CD4-positive, alpha-beta memory T cell (primary cell): ENCODE measurements around the gene SFRP5. TPM values are rescaled to one million over a fixed set of nuclear protein-coding genes. Genes with fewer than 3 reads are reported as not detected.

Experiments used
- CTCF ChIA-PET: fragments of 350-600 bp; sonication (Branson Sonifier 250); formaldehyde crosslinking; loops from one replicate; lab custom pipeline; 2021; ENCODE audit warnings: inconsistent platforms; ENCODE audit not compliant: partially characterized antibody; lab: Charles Lee
- POLR2A ChIA-PET: fragments of 350-600 bp; sonication (Branson Sonifier 250); formaldehyde crosslinking; loops from one replicate; lab custom pipeline; 2021; ENCODE audit not compliant: partially characterized antibody; lab: Charles Lee
- DNase-seq, 5 donors: peaks; one replicate each; pipeline versions ENCODE4 v3.0.0 to v3.0.0-alpha.2; 2020 to 2022; ENCODE audit warnings: mixed read lengths in 1 of 5
- H3K27ac ChIP-seq: one replicate; pipeline ENCODE4 v1.7.0; 2013; ENCODE audit warnings: low read depth, low read length
- H3K27me3 ChIP-seq: 2 replicates; pipeline ENCODE4 v1.7.0; 2013; ENCODE audit warnings: mild to moderate bottlenecking, low read length, moderate library complexity; ENCODE audit not compliant: insufficient read depth
- H3K36me3 ChIP-seq: 2 replicates; pipeline ENCODE4 v1.7.0; 2013; ENCODE audit warnings: mild to moderate bottlenecking, low read length, moderate library complexity; ENCODE audit not compliant: insufficient read depth
- H3K4me1 ChIP-seq: 2 replicates; pipeline ENCODE4 v1.7.0; 2013; ENCODE audit warnings: mild to moderate bottlenecking, low read length, moderate library complexity; ENCODE audit not compliant: insufficient read depth
- H3K4me3 ChIP-seq, 2 donors: one replicate each; pipeline ENCODE4 v1.7.0; 2013; ENCODE audit warnings: low read length in 2 of 2, mild to moderate bottlenecking in 1 of 2
- H3K9me3 ChIP-seq, 2 donors: one replicate each; pipeline ENCODE4 v1.7.0; 2013; ENCODE audit warnings: low read length in 2 of 2, control low read depth in 1 of 2; ENCODE audit not compliant: control insufficient read depth in 1 of 2
- H3K27ac Mint-ChIP-seq, 7 donors: one replicate each; pipeline ENCODE4 v1.8.0; 2020 to 2021; ENCODE audit warnings: mixed read lengths in 7 of 7, mild to moderate bottlenecking in 6 of 7, inconsistent platforms in 3 of 7, moderate library complexity in 3 of 7
- H3K27me3 Mint-ChIP-seq, 2 donors: one replicate each; pipeline ENCODE4 v1.8.0; 2020 to 2021; ENCODE audit warnings: mixed read lengths in 2 of 2
- H3K36me3 Mint-ChIP-seq, 2 donors: one replicate each; pipeline ENCODE4 v1.8.0; 2020 to 2021; ENCODE audit warnings: mixed read lengths in 2 of 2, inconsistent platforms in 1 of 2, mild to moderate bottlenecking in 1 of 2
- H3K4me1 Mint-ChIP-seq, 4 donors: one replicate each; pipeline ENCODE4 v1.8.0; 2020 to 2021; ENCODE audit warnings: mixed read lengths in 4 of 4, mild to moderate bottlenecking in 1 of 4
- H3K4me3 Mint-ChIP-seq, 8 donors: one replicate each; pipeline ENCODE4 v1.8.0; 2020 to 2021; ENCODE audit warnings: mixed read lengths in 8 of 8, mild to moderate bottlenecking in 7 of 8, moderate library complexity in 6 of 8, inconsistent platforms in 3 of 8
- H3K9me3 Mint-ChIP-seq, 8 donors: one replicate each; pipeline ENCODE4 v1.8.0; 2020 to 2021; ENCODE audit warnings: mixed read lengths in 8 of 8, mild to moderate bottlenecking in 5 of 8, inconsistent platforms in 3 of 8, moderate library complexity in 1 of 8
- intact Hi-C: fragments of 100-400 bp; cut with micrococcal nuclease; formaldehyde crosslinking; loops from one replicate; pipeline ENCODE4 v1.15.1; 2023
- polyA plus RNA-seq, 2 donors: library from polyadenylated mRNA; unstranded; fragments of 300-500 nt; fragmentation: Illumina TruSeq; gene quantifications; one replicate each; pipeline ENCODE4 v1.2.3, GENCODE V29; 2021
- total RNA-seq, 2 experiments: library from RNA; stranded (reverse); gene quantifications; one replicate each; pipeline ENCODE4 v1.2.3, GENCODE V29; 2021

Gene SFRP5
- total and polyA plus RNA-seq, 4 experiments from 2014 or later: not detected

- DNase-seq: no peak
- no peaks in the 10 kb centered on the region for H3K36me3 Mint-ChIP-seq
- Histone ChIP-seq H3K4me1 (no peaks in the 10 kb centered on the region), H3K4me3 (no peak overlapping the region), H3K27ac (no peak overlapping the region), H3K36me3 (no peaks in the 10 kb centered on the region), H3K9me3 (no peaks in the 10 kb centered on the region), H3K27me3 (no peaks in the 10 kb centered on the region)
- POLR2A ChIA-PET: no interaction called here
- no peaks in the 10 kb centered on the region for H3K27me3 Mint-ChIP-seq
- no peak overlapping the region for H3K27ac Mint-ChIP-seq
- H3K4me1 Mint-ChIP-seq: peaks cover 0 to 7% (median 3%) of the 10 kb centered on the region in 4 donors
- no peaks in the 10 kb centered on the region for H3K9me3 Mint-ChIP-seq
- CTCF ChIA-PET: interaction anchor here (0.6 to 20.3 kb wide), 3 partner anchors 9 to 15 kb away, joined by 3 to 436 read pairs (median 3); partner anchors contain the start of gene ZFYVE27
- intact Hi-C loops: no loop called here
- no peak overlapping the region for H3K4me3 Mint-ChIP-seq
These were observed 52.2 kb downstream of the SFRP5 start for GRCh38 chr10:97719602-97720001.

DNA sequence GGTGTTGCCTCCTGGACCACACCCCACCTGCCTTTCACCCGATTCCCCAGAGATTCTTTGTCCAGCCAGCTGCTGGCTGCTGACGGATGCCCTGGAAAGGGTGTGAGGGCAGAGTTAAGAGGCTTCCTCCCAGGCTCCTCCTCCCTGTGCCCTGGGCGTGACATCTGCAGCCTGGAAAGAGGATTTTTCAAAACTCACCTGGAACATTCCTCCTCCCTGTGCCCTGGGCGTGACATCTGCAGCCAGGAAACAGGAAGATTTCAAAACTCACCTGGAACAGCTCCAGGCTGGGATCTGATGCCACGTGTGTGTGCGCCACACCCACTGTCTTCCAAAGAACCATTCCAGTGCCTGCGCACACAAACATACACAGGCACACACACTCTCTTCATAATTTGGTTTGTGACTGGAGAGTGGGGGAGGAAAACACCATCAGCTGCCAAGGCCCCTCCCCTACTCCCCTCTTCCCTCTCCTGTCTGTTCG, 53.1 kb downstream of the SFRP5 start:
- Histone ChIP-seq H3K9me3 (no peaks in the 10 kb centered on the region), H3K27ac (no peak overlapping the region), H3K36me3 (no peaks in the 10 kb centered on the region), H3K4me3 (no peak overlapping the region), H3K4me1 (no peaks in the 10 kb centered on the region), H3K27me3 (no peaks in the 10 kb centered on the region)
- no peak overlapping the region for H3K27ac Mint-ChIP-seq
- no peak overlapping the region for H3K4me3 Mint-ChIP-seq
- CTCF ChIA-PET: interaction anchor here (20.3 kb wide), 1 partner anchor 11 kb away, joined by 436 read pairs; the partner anchor contains the start of gene ZFYVE27
- peaks cover 0 to 2% of the 10 kb centered on the region in 2 donors for H3K27me3 Mint-ChIP-seq
- no peak for DNase-seq
- intact Hi-C loops: no loop called here
- peaks cover 0 to 2% of the 10 kb centered on the region in 2 donors for H3K36me3 Mint-ChIP-seq
- no peaks in the 10 kb centered on the region for H3K9me3 Mint-ChIP-seq
- H3K4me1 Mint-ChIP-seq: peaks cover 2 to 11% (median 6%) of the 10 kb centered on the region in 4 donors
- POLR2A ChIA-PET: no interaction called here

DNA sequence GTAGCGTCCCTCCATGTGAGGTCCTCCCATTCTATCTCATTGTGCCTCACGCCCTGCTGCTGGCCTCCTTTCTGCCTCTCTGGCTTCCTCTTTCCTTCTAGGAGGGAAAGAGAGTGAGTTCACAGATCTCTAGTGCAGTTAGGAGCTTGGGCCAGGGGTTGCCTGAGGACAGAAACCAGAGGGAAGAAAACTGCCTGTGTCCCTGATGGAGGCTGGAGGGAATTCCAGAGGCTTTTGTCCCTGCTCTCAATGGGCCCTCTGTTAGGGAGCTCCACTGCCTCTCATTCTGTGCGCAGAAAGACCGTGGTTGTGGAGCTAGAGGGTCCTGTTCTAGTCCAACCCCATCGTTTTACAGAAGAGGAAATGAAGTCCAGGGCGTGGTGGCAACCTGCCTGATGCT, 53.6 kb downstream of the SFRP5 start:
- Mint-ChIP-seq H3K4me1 (peaks cover 2 to 11% (median 6%) of the 10 kb centered on the region in 4 donors), H3K9me3 (no peaks in the 10 kb centered on the region), H3K4me3 (no peak overlapping the region), H3K27me3 (peaks cover 0 to 2% of the 10 kb centered on the region in 2 donors), H3K27ac (no peak overlapping the region), H3K36me3 (peaks cover 0 to 2% of the 10 kb centered on the region in 2 donors)
- POLR2A ChIA-PET: interaction anchor here (1.2 kb wide), 1 partner anchor 18 kb away, joined by 5 read pairs; the partner anchor contains the start of gene ZFYVE27
- no peak for DNase-seq
- intact Hi-C loops: no loop called here
- Histone ChIP-seq H3K36me3 (no peaks in the 10 kb centered on the region), H3K9me3 (no peaks in the 10 kb centered on the region), H3K4me1 (peaks cover 2% of the 10 kb centered on the region), H3K4me3 (no peak overlapping the region), H3K27me3 (no peaks in the 10 kb centered on the region), H3K27ac (no peak overlapping the region)
- CTCF ChIA-PET: interaction anchor here (20.3 kb wide), 1 partner anchor 12 kb away, joined by 436 read pairs; the partner anchor contains the start of gene ZFYVE27

DNA sequence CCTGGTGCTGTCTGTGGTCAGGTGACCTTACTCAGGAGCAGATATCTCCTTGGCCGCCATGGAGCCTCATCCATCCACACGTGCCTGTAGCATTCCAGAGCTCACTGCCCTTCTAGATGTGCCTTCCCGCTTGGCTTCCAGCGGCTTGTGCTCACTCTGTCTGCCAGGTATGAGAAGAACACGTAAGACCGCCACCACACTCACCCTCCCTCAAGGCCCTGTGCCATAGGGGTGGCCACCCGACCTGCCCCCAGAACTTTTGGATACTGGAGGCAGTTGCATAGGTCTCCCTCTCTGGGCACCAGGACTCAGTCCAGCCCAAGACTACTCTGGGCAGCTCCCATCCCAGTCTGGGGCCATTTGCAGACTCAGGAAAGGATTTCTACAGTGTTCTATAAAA, 54.2 kb downstream of the SFRP5 start:
- DNase-seq: no peak
- H3K36me3 Mint-ChIP-seq: peaks cover 0 to 2% of the 10 kb centered on the region in 2 donors
- ChIA-PET POLR2A (interaction anchor here (1.2 kb wide), 1 partner anchor 19 kb away, joined by 5 read pairs; the partner anchor contains the start of gene ZFYVE27), CTCF (interaction anchor here (20.3 kb wide), 1 partner anchor 12 kb away, joined by 436 read pairs; the partner anchor contains the start of gene ZFYVE27)
- peaks cover 0 to 2% of the 10 kb centered on the region in 2 donors for H3K27me3 Mint-ChIP-seq
- Histone ChIP-seq H3K4me1 (peaks cover 6% of the 10 kb centered on the region), H3K36me3 (no peaks in the 10 kb centered on the region), H3K9me3 (no peaks in the 10 kb centered on the region), H3K4me3 (no peak overlapping the region), H3K27me3 (no peaks in the 10 kb centered on the region), H3K27ac (no peak overlapping the region)
- no peak overlapping the region for H3K27ac Mint-ChIP-seq
- no peaks in the 10 kb centered on the region for H3K9me3 Mint-ChIP-seq
- peaks cover 5 to 17% (median 10%) of the 10 kb centered on the region in 4 donors for H3K4me1 Mint-ChIP-seq
- H3K4me3 Mint-ChIP-seq: no peak overlapping the region
- intact Hi-C loops: no loop called here

Other genes with a start within 250 kb of the SFRP5 start
- not detected for gene ANKRD2, start 199.2 kb downstream of the SFRP5 start, total RNA-seq
- not detected for gene ANKRD2, start 199.2 kb downstream of the SFRP5 start, polyA plus RNA-seq
- gene HOGA1, start 187.6 kb downstream of the SFRP5 start, total RNA-seq: not detected
- gene HOGA1, start 187.6 kb downstream of the SFRP5 start, polyA plus RNA-seq: not detected
- not detected for gene C10orf62, start 182.3 kb downstream of the SFRP5 start, total RNA-seq
- not detected for gene C10orf62, start 182.3 kb downstream of the SFRP5 start, polyA plus RNA-seq
- gene MORN4, start 138.5 kb downstream of the SFRP5 start, total RNA-seq: 1 to 10 TPM; 2.1 to 3.0 TPM
- 1 to 10 TPM in 1 of 2 donors, under 1 TPM in 1; 0.94 to 1.1 TPM for gene MORN4, start 138.5 kb downstream of the SFRP5 start, polyA plus RNA-seq
- 1 to 10 TPM; 9.8 to 9.9 TPM for gene PI4K2A, start 131.3 kb downstream of the SFRP5 start, total RNA-seq
- 1 to 10 TPM; 8.5 TPM for gene PI4K2A, start 131.3 kb downstream of the SFRP5 start, polyA plus RNA-seq
- gene AVPI1, start 84.8 kb downstream of the SFRP5 start, total RNA-seq: 1 to 10 TPM; 1.9 to 2.2 TPM
- 1 to 10 TPM; 1.8 to 5.6 TPM for gene AVPI1, start 84.8 kb downstream of the SFRP5 start, polyA plus RNA-seq
- 1 to 10 TPM; 1.3 to 2.1 TPM for gene MARVELD1, start 58.3 kb downstream of the SFRP5 start, total RNA-seq
- under 1 TPM; 0.22 to 0.88 TPM for gene MARVELD1, start 58.3 kb downstream of the SFRP5 start, polyA plus RNA-seq
- gene ZFYVE27, start 34.9 kb downstream of the SFRP5 start, total RNA-seq: 10 to 100 TPM; 59.5 to 64.5 TPM
- gene ZFYVE27, start 34.9 kb downstream of the SFRP5 start, polyA plus RNA-seq: 10 to 100 TPM; 26.8 to 28.8 TPM
- 1 to 10 TPM; 7.6 to 7.9 TPM for gene GOLGA7B, start 77.8 kb upstream of the SFRP5 start, total RNA-seq
- gene GOLGA7B, start 77.8 kb upstream of the SFRP5 start, polyA plus RNA-seq: 1 to 10 TPM in 1 of 2 donors, under 1 TPM in 1; 0.46 to 1.7 TPM